Measurements from ENCODE around the gene BNIP5.

GRCh38 chr6:36272234-36272633 is 64.5 kb downstream of the BNIP5 start:
- TF ChIP-seq EGR2 (tag by site-specific recombination; IDR thresholded peaks at IDR 0.05; ENCODE audit: low read depth) (no peak), TCF7L2 (IDR thresholded peaks at IDR 0.05; ENCODE audit: borderline replicate concordance, low read depth, low read length) (no peak), PRDM2 (tag by site-specific recombination; IDR thresholded peaks at IDR 0.05; ENCODE audit: borderline replicate concordance) (no peak), ZBTB44 (tag by site-specific recombination; IDR thresholded peaks at IDR 0.05) (no peak), ZNF510 (tag by site-specific recombination; IDR thresholded peaks at IDR 0.05; ENCODE audit: insufficient replicate concordance) (no peak), ATF2 (tag by site-specific recombination; IDR thresholded peaks at IDR 0.05; ENCODE audit: low read depth) (no peak), ZNF571 (tag by site-specific recombination; IDR thresholded peaks at IDR 0.05) (no peak), ZNF114 (tag by site-specific recombination; IDR thresholded peaks at IDR 0.05) (no peak), ZBTB8A (tag by site-specific recombination; IDR thresholded peaks at IDR 0.05) (no peak)
- TF ChIP-seq, protein P1, sequence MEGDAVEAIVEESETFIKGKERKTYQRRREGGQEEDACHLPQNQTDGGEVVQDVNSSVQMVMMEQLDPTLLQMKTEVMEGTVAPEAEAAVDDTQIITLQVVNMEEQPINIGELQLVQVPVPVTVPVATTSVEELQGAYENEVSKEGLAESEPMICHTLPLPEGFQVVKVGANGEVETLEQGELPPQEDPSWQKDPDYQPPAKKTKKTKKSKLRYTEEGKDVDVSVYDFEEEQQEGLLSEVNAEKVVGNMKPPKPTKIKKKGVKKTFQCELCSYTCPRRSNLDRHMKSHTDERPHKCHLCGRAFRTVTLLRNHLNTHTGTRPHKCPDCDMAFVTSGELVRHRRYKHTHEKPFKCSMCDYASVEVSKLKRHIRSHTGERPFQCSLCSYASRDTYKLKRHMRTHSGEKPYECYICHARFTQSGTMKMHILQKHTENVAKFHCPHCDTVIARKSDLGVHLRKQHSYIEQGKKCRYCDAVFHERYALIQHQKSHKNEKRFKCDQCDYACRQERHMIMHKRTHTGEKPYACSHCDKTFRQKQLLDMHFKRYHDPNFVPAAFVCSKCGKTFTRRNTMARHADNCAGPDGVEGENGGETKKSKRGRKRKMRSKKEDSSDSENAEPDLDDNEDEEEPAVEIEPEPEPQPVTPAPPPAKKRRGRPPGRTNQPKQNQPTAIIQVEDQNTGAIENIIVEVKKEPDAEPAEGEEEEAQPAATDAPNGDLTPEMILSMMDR (tag by site-specific recombination; IDR thresholded peaks at IDR 0.05), result no peak
- TF ChIP-seq, protein P2, sequence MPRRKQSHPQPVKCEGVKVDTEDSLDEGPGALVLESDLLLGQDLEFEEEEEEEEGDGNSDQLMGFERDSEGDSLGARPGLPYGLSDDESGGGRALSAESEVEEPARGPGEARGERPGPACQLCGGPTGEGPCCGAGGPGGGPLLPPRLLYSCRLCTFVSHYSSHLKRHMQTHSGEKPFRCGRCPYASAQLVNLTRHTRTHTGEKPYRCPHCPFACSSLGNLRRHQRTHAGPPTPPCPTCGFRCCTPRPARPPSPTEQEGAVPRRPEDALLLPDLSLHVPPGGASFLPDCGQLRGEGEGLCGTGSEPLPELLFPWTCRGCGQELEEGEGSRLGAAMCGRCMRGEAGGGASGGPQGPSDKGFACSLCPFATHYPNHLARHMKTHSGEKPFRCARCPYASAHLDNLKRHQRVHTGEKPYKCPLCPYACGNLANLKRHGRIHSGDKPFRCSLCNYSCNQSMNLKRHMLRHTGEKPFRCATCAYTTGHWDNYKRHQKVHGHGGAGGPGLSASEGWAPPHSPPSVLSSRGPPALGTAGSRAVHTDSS (tag by site-specific recombination; IDR thresholded peaks at IDR 0.05), result no peak
